ENCODE data around the gene MYEF2. TPM values are rescaled to one million over a fixed set of nuclear protein-coding genes. Genes with fewer than 3 reads are reported as not detected.

Gene MYEF2
- total RNA-seq, 1 experiment from 2014 or later: 111 TPM

DNA sequence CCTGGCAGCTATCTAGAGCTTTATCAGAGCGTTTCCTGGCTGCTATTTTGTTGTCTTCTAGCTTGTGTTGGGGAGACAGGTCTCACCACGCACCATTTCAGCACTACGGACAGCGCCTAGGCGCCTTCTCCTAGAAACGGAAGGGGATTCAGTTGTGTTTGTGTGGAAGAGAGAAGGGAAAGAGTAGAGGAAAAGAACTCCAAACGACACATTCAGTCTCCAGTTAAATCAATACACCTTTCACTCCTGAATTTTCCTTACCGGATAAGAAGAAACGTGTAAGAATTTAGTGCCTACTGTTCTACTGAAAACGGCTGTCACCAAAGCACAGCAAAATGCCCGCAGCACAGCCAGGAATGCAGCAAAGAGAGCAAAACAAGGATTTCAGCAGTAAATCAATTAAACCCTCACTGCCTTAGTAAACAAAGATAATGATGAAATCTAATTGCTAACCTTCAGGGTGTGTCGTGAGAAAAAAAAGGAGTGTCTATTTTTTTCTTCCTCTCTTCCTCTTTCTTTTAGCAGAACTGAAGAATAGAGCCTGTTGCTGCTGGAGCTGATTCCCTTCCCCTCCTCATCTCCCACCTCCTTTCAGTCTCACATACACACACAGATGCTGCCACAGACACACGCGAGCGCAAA is 13.0 kb upstream of the MYEF2 start (continued):
- TF ChIP-seq MAX (CRISPR knock-in tag; IDR thresholded peaks at IDR 0.05) (peak; percentile 45; the same call in 1 of the 2 replicates), CBFB (CRISPR knock-in tag; IDR thresholded peaks at IDR 0.05; ENCODE audit: low read depth) (0 out of 2 replicates have a peak, but pooled peaks have one; percentile 50), ZNF317 (CRISPR knock-in tag; IDR thresholded peaks at IDR 0.05; ENCODE audit: borderline replicate concordance, low read depth) (0 out of 2 replicates have a peak, but pooled peaks have one; percentile 14), ZBTB43 (CRISPR knock-in tag; IDR thresholded peaks at IDR 0.05) (peak; percentile 55; the same call in 1 of the 2 replicates), CREM (CRISPR knock-in tag; IDR thresholded peaks at IDR 0.05) (peak; percentile 57), SMAD3 (CRISPR knock-in tag; IDR thresholded peaks at IDR 0.05; ENCODE audit: borderline replicate concordance) (peak; percentile 94), TEAD1 (CRISPR knock-in tag; IDR thresholded peaks at IDR 0.05) (peak; percentile 95), FOXP4 (CRISPR knock-in tag; IDR thresholded peaks at IDR 0.05) (peak; percentile 97), TCF7 (CRISPR knock-in tag; IDR thresholded peaks at IDR 0.05; ENCODE audit: low read depth) (0 out of 2 replicates have a peak, but pooled peaks have one; percentile 75)
- TF ChIP-seq, protein P1, sequence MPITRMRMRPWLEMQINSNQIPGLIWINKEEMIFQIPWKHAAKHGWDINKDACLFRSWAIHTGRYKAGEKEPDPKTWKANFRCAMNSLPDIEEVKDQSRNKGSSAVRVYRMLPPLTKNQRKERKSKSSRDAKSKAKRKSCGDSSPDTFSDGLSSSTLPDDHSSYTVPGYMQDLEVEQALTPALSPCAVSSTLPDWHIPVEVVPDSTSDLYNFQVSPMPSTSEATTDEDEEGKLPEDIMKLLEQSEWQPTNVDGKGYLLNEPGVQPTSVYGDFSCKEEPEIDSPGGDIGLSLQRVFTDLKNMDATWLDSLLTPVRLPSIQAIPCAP (CRISPR knock-in tag; IDR thresholded peaks at IDR 0.05): peak; percentile 78; the same call in 1 of the 2 replicates
- TF ChIP-seq, protein P2, sequence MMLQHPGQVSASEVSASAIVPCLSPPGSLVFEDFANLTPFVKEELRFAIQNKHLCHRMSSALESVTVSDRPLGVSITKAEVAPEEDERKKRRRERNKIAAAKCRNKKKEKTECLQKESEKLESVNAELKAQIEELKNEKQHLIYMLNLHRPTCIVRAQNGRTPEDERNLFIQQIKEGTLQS (CRISPR knock-in tag; conservative IDR thresholded peaks at IDR 0.05): no peak

- Mint-ChIP-seq H3K4me3 (no peak overlapping the region), H3K36me3 (no peaks in the 10 kb centered on the region)
- no peak for ATAC-seq
Observed at GRCh38 chr15:48186271-48186670, 8.2 kb upstream of the MYEF2 start.

More at GRCh38 chr15:48186271-48186670, 8.2 kb upstream of the MYEF2 start:
- H3K27ac Mint-ChIP-seq: no peak overlapping the region
- no peak for TF ChIP-seq TEAD4 (CRISPR knock-in tag; IDR thresholded peaks at IDR 0.05)
- TF ChIP-seq ATF1 (CRISPR knock-in tag; IDR thresholded peaks at IDR 0.05): no peak
- TF ChIP-seq, protein P3, sequence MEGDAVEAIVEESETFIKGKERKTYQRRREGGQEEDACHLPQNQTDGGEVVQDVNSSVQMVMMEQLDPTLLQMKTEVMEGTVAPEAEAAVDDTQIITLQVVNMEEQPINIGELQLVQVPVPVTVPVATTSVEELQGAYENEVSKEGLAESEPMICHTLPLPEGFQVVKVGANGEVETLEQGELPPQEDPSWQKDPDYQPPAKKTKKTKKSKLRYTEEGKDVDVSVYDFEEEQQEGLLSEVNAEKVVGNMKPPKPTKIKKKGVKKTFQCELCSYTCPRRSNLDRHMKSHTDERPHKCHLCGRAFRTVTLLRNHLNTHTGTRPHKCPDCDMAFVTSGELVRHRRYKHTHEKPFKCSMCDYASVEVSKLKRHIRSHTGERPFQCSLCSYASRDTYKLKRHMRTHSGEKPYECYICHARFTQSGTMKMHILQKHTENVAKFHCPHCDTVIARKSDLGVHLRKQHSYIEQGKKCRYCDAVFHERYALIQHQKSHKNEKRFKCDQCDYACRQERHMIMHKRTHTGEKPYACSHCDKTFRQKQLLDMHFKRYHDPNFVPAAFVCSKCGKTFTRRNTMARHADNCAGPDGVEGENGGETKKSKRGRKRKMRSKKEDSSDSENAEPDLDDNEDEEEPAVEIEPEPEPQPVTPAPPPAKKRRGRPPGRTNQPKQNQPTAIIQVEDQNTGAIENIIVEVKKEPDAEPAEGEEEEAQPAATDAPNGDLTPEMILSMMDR (IDR thresholded peaks at IDR 0.05): no peak
- TF ChIP-seq TP53 (CRISPR knock-in tag; IDR thresholded peaks at IDR 0.05): no peak
- no peak for TF ChIP-seq ARID4B (CRISPR knock-in tag; IDR thresholded peaks at IDR 0.05; ENCODE audit: borderline replicate concordance)
- TF ChIP-seq ERG (CRISPR knock-in tag; IDR thresholded peaks at IDR 0.05): no peak
- TF ChIP-seq ZNF512 (CRISPR knock-in tag; IDR thresholded peaks at IDR 0.05; ENCODE audit: borderline replicate concordance): no peak
- peaks cover 6% of the 10 kb centered on the region for H3K4me1 Mint-ChIP-seq
- CTCF ChIA-PET: no interaction called here
- H3K9me3 Mint-ChIP-seq: peaks cover 10% of the 10 kb centered on the region; the same call in 1 of the 2 replicates
- no peak for DNase-seq (ENCODE audit: low spot score)
- POLR2A ChIA-PET: no interaction called here
- H3K27me3 Mint-ChIP-seq (ENCODE audit: low read depth): peaks cover 4% of the 10 kb centered on the region

All from WTC11 (cell line).